Measurements from ENCODE around the gene SF3A1. TPM values are rescaled to one million over a fixed set of nuclear protein-coding genes. Genes with fewer than 3 reads are reported as not detected.

The SF3A1 gene
- total RNA-seq, 1 donor from 2014 or later, result 190 TPM

DNA sequence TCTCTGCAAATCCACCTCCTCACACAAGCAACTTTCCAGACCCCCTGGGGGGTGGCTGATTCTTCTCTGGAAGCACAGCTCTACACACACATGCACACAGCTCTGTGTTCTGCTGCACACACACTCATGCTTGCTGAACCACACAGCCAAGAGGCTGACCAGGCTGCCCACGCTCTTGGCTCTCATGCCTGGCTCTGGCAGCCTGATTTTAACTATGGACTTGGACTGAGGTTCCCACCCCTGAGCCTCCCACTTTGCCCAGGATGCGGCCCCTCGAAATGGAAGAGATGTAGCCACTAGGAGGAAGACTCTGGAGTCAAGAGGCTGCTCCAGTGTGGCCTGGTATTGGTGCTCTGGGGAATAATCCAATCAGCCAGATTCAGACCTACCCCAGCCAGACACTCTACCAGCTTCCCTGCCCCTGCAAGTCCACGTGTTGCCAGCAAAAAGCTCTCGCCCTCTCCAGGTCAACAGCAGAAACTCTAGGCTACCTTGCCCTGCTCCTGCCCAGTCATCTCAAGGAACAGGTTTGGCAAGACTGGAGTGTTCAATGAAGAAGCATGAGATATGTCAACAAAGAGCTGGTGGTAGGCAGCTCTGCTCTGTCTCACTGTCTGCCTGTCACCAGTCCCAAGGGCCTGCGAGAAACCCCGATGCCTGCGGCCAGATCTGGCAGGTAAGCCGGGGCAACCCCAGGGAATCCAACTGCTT, 58.5 kb downstream of the SF3A1 start:
- no peak for DNase-seq (ENCODE audit: extremely low spot score, unreplicated experiment)
- H3K4me3 Mint-ChIP-seq, result peak overlapping the region; percentile 34
- no peaks in the 10 kb centered on the region for H3K9me3 Mint-ChIP-seq
- no peaks in the 10 kb centered on the region for H3K27me3 Mint-ChIP-seq
- peaks cover 18% of the 10 kb centered on the region for H3K4me1 Mint-ChIP-seq (ENCODE audit: unreplicated experiment)
- peaks cover 8% of the 10 kb centered on the region for H3K36me3 Mint-ChIP-seq
- peak overlapping the region; percentile 93 for H3K27ac Mint-ChIP-seq
- TF ChIP-seq, protein P1, sequence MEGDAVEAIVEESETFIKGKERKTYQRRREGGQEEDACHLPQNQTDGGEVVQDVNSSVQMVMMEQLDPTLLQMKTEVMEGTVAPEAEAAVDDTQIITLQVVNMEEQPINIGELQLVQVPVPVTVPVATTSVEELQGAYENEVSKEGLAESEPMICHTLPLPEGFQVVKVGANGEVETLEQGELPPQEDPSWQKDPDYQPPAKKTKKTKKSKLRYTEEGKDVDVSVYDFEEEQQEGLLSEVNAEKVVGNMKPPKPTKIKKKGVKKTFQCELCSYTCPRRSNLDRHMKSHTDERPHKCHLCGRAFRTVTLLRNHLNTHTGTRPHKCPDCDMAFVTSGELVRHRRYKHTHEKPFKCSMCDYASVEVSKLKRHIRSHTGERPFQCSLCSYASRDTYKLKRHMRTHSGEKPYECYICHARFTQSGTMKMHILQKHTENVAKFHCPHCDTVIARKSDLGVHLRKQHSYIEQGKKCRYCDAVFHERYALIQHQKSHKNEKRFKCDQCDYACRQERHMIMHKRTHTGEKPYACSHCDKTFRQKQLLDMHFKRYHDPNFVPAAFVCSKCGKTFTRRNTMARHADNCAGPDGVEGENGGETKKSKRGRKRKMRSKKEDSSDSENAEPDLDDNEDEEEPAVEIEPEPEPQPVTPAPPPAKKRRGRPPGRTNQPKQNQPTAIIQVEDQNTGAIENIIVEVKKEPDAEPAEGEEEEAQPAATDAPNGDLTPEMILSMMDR (conservative IDR thresholded peaks at IDR 0.05), result no peak

DNA sequence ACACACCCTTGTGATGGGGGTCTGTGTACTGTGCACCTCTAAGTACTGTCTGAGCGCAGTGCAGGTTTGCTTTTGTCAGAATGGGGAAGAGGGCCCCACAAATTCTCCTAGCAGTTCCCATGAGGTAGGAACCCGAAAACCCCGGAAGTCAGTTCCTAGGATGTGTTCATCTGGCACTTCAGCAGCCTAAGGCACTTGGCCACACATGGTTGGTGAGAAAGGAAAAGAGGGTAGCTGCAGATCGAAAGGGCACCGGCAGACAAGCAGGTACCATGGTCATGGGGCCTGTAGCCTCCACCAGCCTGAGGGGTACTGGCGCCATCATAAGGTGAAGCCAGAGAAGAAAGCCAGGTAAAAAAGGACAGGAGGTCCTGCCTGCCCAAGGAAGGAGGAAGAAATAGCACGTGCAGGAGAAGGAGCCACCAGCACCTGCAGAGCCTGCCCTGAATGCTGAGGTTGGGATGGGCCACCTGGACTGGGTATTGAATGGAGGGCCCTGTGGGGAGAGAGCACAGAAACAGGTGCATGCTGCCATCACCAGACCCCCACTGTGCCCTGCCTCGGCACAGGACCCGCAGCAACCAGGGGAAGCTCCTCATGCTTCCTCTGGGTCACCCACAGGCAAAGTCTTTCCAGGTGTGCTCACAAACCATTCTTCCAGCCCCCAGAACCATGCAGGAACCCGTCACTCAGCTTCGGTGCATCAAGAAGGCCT, 59.3 kb downstream of the SF3A1 start:
- no peak for DNase-seq (ENCODE audit: extremely low spot score, unreplicated experiment)
- H3K4me1 Mint-ChIP-seq (ENCODE audit: unreplicated experiment), result peaks cover 18% of the 10 kb centered on the region
- H3K27ac Mint-ChIP-seq, result peak overlapping the region; percentile 76
- peaks cover 11% of the 10 kb centered on the region for H3K36me3 Mint-ChIP-seq
- peak overlapping the region; percentile 45 for H3K4me3 Mint-ChIP-seq
- TF ChIP-seq, protein P1 (conservative IDR thresholded peaks at IDR 0.05), result no peak
- no peaks in the 10 kb centered on the region for H3K27me3 Mint-ChIP-seq
- no peaks in the 10 kb centered on the region for H3K9me3 Mint-ChIP-seq

DNA sequence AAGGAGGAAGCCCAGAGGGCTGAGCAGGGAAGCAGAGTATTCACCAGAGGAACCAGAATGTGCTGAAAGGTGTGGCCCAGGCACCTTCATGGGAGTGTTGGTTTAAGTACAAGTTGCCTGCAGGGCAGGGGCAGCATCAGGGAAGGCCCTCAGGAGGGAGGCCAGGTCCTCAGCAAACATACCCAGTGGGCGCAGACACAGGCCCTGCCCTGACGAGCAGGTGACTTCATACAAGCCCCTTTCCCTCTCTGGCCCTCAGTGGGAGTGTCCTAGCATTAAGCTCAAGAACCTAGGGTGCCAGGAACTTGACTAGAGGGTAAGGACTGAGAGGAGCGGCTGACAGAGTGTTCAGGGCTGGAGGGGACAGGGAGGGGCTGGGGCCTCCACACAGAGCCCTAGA, 59.9 kb downstream of the SF3A1 start:
- H3K4me3 Mint-ChIP-seq, result peak overlapping the region; percentile 45
- H3K9me3 Mint-ChIP-seq, result no peaks in the 10 kb centered on the region

DNA sequence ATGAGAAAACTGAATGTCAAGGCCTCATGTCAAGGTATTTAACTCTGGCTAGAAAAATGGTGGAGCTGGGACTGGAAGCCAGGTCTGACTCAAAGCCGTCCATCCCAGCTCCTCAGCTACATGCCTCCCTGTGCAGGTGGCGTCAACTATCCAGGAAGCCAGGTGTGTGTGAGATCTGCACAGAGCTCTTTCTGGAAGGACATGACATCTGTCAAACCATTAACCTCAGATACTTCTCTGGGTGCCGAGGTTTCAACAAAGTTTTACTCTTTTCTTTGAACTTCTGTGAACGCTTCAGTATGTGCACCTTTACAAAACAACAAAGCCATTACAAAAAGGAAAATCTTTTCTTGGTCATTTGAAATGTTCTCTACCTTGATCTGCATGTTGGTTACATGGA, 60.4 kb downstream of the SF3A1 start:
- TF ChIP-seq, protein P1 (conservative IDR thresholded peaks at IDR 0.05), result no peak
- Mint-ChIP-seq H3K27me3 (no peaks in the 10 kb centered on the region), H3K27ac (peak overlapping the region; percentile 76), H3K4me1 (ENCODE audit: unreplicated experiment) (peaks cover 12% of the 10 kb centered on the region), H3K36me3 (peaks cover 11% of the 10 kb centered on the region), H3K9me3 (no peaks in the 10 kb centered on the region), H3K4me3 (peak overlapping the region; percentile 45)
- no peak for DNase-seq (ENCODE audit: extremely low spot score, unreplicated experiment)

More for the DNA sequence above, 59.9 kb downstream of the SF3A1 start:
- peak overlapping the region; percentile 76 for H3K27ac Mint-ChIP-seq
- no peaks in the 10 kb centered on the region for H3K27me3 Mint-ChIP-seq
- peaks cover 17% of the 10 kb centered on the region for H3K4me1 Mint-ChIP-seq (ENCODE audit: unreplicated experiment)
- H3K36me3 Mint-ChIP-seq, result peaks cover 11% of the 10 kb centered on the region
- TF ChIP-seq, protein P1 (conservative IDR thresholded peaks at IDR 0.05), result no peak
- DNase-seq (ENCODE audit: extremely low spot score, unreplicated experiment), result no peak

DNA sequence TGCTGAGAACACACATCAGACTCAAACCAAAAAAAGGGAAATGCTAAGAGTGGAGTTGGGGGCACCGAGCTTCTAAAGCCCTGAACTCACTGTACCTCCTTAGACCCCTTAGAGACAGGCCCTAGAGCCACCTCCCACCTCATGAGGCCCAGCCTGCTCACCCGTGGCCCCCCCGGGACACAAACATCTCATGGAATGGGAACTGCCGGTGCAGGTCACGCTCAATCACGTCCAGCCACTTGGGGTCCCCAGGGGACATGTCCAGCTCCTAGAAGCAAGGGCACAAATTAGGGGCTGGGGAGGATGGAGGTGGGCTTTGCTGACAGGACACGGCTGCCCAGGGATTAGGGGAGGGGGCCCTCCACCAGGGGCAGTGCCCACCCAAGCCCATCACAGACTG, 61.1 kb downstream of the SF3A1 start:
- Mint-ChIP-seq H3K36me3 (peaks cover 11% of the 10 kb centered on the region), H3K4me1 (ENCODE audit: unreplicated experiment) (peaks cover 9% of the 10 kb centered on the region), H3K9me3 (no peaks in the 10 kb centered on the region), H3K4me3 (no peak overlapping the region), H3K27me3 (no peaks in the 10 kb centered on the region), H3K27ac (peak overlapping the region; percentile 76)
- TF ChIP-seq, protein P1 (conservative IDR thresholded peaks at IDR 0.05), result no peak
- no peak for DNase-seq (ENCODE audit: extremely low spot score, unreplicated experiment)
